Measurements from ENCODE around the gene CTXN2.

Gene CTXN2

GRCh38 chr15:48225771-48226170 lies 34.3 kb downstream of the CTXN2 start:
- DNase-seq: no peak

- DNase-seq: no peak
These were observed 39.0 kb downstream of the CTXN2 start for GRCh38 chr15:48230498-48230897.

GRCh38 chr15:48233246-48233645 lies 41.8 kb downstream of the CTXN2 start:
- DNase-seq: no peak

- no peak for DNase-seq
These were observed 47.9 kb downstream of the CTXN2 start for GRCh38 chr15:48239334-48239733.

- DNase-seq: no peak
These were observed 50.5 kb downstream of the CTXN2 start for GRCh38 chr15:48242015-48242414.

GRCh38 chr15:48242535-48242934 lies 51.1 kb downstream of the CTXN2 start:
- no peak for DNase-seq

GRCh38 chr15:48244921-48245320 lies 53.5 kb downstream of the CTXN2 start:
- DNase-seq: no peak

GRCh38 chr15:48248414-48248813 lies 56.9 kb downstream of the CTXN2 start:
- DNase-seq: no peak

- DNase-seq: peak; percentile 12
These were observed 59.2 kb downstream of the CTXN2 start for GRCh38 chr15:48250640-48251076.

GRCh38 chr15:48253172-48253571 lies 61.7 kb downstream of the CTXN2 start:
- DNase-seq: no peak
